HepG2 (cell line): ENCODE measurements around the gene HEXD. TPM values are rescaled to one million over a fixed set of nuclear protein-coding genes. Genes with fewer than 3 reads are reported as not detected.
A peak's percentile ranks its signal among the peaks of the same experiment; 100 is the strongest.

Source experiments
- DPF2 ChIP-seq: sonication (generic); formaldehyde crosslinking; IDR thresholded peaks from 2 replicates; pipeline ENCODE4 v1.4.0; 2020; ENCODE audit warnings: mild to moderate bottlenecking, low read depth, missing genetic modification reagents, borderline replicate concordance
- EP300 ChIP-seq, 3 experiments: sonication (generic) in 1 of 3; formaldehyde crosslinking in 1 of 3; IDR thresholded peaks; 2 replicates each; pipeline versions ENCODE4 v1.5.1 to v1.6.1; 2011 to 2020; ENCODE audit warnings: low read depth in 2 of 3, low read length in 2 of 3, borderline replicate concordance in 1 of 3, improper control_type of control experiment in 1 of 3, mild to moderate bottlenecking in 1 of 3, missing genetic modification reagents in 1 of 3, moderate library complexity in 1 of 3
- IRX3 ChIP-seq: sonication (generic); formaldehyde crosslinking; IDR thresholded peaks from 2 replicates; pipeline ENCODE4 v1.8.1; 2023; ENCODE audit warnings: mild to moderate bottlenecking, low read depth, missing genetic modification reagents, borderline replicate concordance
- MTA3 ChIP-seq: sonication (generic); formaldehyde crosslinking; IDR thresholded peaks from 2 replicates; pipeline ENCODE4 v1.4.0; 2020; ENCODE audit warnings: missing genetic modification reagents
- NBN ChIP-seq: fragments of 450-650 bp; conservative IDR thresholded peaks from 2 replicates; pipeline ENCODE4 v1.6.1; 2017
- RELA ChIP-seq: sonication (generic); formaldehyde crosslinking; IDR thresholded peaks from 2 replicates; pipeline ENCODE4 v1.4.0; 2020; ENCODE audit warnings: missing genetic modification reagents
- RFX5 ChIP-seq: IDR thresholded peaks from 2 replicates; pipeline ENCODE4 v1.6.1; 2011; ENCODE audit warnings: low read depth, low read length, improper control_type of control experiment
- ZNF12 ChIP-seq: sonication (generic); formaldehyde crosslinking; IDR thresholded peaks from 2 replicates; pipeline ENCODE4 v1.5.0; 2020; ENCODE audit warnings: missing genetic modification reagents
- ZNF333 ChIP-seq: sonication (generic); formaldehyde crosslinking; IDR thresholded peaks from 2 replicates; pipeline ENCODE4 v1.4.0; 2020; ENCODE audit warnings: mild to moderate bottlenecking, missing genetic modification reagents, borderline replicate concordance
- ZNF589 ChIP-seq: sonication (generic); formaldehyde crosslinking; conservative IDR thresholded peaks from 2 replicates; pipeline ENCODE4 v1.8.0; 2022; ENCODE audit warnings: mild to moderate bottlenecking, moderate library complexity, missing genetic modification reagents
- ZNF775 ChIP-seq: sonication (generic); formaldehyde crosslinking; IDR thresholded peaks from 2 replicates; pipeline ENCODE4 v1.4.0; 2020; ENCODE audit warnings: missing genetic modification reagents, mild to moderate bottlenecking, moderate library complexity, borderline replicate concordance
- polyA plus RNA-seq, 8 experiments: library from polyadenylated mRNA; depleted of rRNA in 3 of 8; stranded (reverse) in 7 of 8; unstranded in 1 of 8; fragments of >200 nt; fragmentation: Illumina TruSeq in 4 of 8; extraction: Trizol in 4 of 8; gene quantifications; 2 replicates each; pipeline versions ENCODE4 v1.2.1 to v1.2.3, GENCODE V29; 2011 to 2016; ENCODE audit warnings: low read depth in 4 of 8, missing spikeins in 1 of 8, mixed read lengths in 1 of 8; ENCODE audit not compliant: insufficient read depth in 1 of 8
- total RNA-seq, 5 experiments: library from RNA; depleted of rRNA; stranded (reverse); fragments of >200 nt; fragmentation: Illumina TruSeq; extraction: Trizol; gene quantifications; 2 replicates each; pipeline ENCODE4 v1.2.3, GENCODE V29; 2016; ENCODE audit warnings: low read depth in 1 of 5
- TF ChIP-seq, protein P1 (sequence below): sonication (generic); formaldehyde crosslinking; IDR thresholded peaks from 2 replicates; pipeline ENCODE4 v1.5.1; 2020; ENCODE audit warnings: mild to moderate bottlenecking, missing genetic modification reagents, moderate library complexity

HEXD gene
- total and polyA plus RNA-seq, 2 of the 13 experiments (the other 11 are each of a cell fraction or from before 2014, with no cell fraction given), result 22.3 to 41.8 TPM

GRCh38 chr17:82418001-82418986 lies at the start of gene HEXD, which contains the start of gene OGFOD3 (continued):
- no peak for TF ChIP-seq NBN
- TF ChIP-seq RFX5, result no peak
- TF ChIP-seq ZNF775 (CRISPR knock-in tag), result no peak
- peak; percentile 97 for TF ChIP-seq IRX3
- no peak for TF ChIP-seq ZNF589 (CRISPR knock-in tag)
- TF ChIP-seq DPF2 (CRISPR knock-in tag), result no peak
- TF ChIP-seq, protein P1, sequence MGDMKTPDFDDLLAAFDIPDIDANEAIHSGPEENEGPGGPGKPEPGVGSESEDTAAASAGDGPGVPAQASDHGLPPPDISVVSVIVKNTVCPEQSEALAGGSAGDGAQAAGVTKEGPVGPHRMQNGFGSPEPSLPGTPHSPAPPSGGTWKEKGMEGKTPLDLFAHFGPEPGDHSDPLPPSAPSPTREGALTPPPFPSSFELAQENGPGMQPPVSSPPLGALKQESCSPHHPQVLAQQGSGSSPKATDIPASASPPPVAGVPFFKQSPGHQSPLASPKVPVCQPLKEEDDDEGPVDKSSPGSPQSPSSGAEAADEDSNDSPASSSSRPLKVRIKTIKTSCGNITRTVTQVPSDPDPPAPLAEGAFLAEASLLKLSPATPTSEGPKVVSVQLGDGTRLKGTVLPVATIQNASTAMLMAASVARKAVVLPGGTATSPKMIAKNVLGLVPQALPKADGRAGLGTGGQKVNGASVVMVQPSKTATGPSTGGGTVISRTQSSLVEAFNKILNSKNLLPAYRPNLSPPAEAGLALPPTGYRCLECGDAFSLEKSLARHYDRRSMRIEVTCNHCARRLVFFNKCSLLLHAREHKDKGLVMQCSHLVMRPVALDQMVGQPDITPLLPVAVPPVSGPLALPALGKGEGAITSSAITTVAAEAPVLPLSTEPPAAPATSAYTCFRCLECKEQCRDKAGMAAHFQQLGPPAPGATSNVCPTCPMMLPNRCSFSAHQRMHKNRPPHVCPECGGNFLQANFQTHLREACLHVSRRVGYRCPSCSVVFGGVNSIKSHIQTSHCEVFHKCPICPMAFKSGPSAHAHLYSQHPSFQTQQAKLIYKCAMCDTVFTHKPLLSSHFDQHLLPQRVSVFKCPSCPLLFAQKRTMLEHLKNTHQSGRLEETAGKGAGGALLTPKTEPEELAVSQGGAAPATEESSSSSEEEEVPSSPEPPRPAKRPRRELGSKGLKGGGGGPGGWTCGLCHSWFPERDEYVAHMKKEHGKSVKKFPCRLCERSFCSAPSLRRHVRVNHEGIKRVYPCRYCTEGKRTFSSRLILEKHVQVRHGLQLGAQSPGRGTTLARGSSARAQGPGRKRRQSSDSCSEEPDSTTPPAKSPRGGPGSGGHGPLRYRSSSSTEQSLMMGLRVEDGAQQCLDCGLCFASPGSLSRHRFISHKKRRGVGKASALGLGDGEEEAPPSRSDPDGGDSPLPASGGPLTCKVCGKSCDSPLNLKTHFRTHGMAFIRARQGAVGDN (CRISPR knock-in tag), result peak; percentile 91
- peak in 1 of 2 experiments; percentile 28; a peak in 1 of 4 replicates for TF ChIP-seq EP300 (IDR thresholded peaks at IDR 0.05; ENCODE audit: low read depth in 2 of 2, low read length in 2 of 2)
- no peak for TF ChIP-seq EP300 (CRISPR knock-in tag; IDR thresholded peaks at IDR 0.05; ENCODE audit: borderline replicate concordance)
- TF ChIP-seq MTA3 (CRISPR knock-in tag), result no peak
- TF ChIP-seq ZNF333 (CRISPR knock-in tag), result no peak; the same call in 1 of the 2 replicates
- TF ChIP-seq ZNF12 (CRISPR knock-in tag), result 0 out of 2 replicates have a peak, but pooled peaks have one; percentile 13
- peak; percentile 97 for TF ChIP-seq RELA
